ENCODE results near the gene GJD2. TPM values are rescaled to one million over a fixed set of nuclear protein-coding genes. Genes with fewer than 3 reads are reported as not detected.

GJD2 gene
- total RNA-seq (under 1 TPM in 4 of 9 donors, not detected in 5; 0.19 to 0.31 (median 0.26) TPM), polyA plus RNA-seq (under 1 TPM in 1 of 2 donors, not detected in 1; 0.04 TPM)
- long read RNA-seq, donor 1 = 0 reads
- long read RNA-seq, donor 2 = 0 reads
- long read RNA-seq, donor 3 = 0 reads

DNA sequence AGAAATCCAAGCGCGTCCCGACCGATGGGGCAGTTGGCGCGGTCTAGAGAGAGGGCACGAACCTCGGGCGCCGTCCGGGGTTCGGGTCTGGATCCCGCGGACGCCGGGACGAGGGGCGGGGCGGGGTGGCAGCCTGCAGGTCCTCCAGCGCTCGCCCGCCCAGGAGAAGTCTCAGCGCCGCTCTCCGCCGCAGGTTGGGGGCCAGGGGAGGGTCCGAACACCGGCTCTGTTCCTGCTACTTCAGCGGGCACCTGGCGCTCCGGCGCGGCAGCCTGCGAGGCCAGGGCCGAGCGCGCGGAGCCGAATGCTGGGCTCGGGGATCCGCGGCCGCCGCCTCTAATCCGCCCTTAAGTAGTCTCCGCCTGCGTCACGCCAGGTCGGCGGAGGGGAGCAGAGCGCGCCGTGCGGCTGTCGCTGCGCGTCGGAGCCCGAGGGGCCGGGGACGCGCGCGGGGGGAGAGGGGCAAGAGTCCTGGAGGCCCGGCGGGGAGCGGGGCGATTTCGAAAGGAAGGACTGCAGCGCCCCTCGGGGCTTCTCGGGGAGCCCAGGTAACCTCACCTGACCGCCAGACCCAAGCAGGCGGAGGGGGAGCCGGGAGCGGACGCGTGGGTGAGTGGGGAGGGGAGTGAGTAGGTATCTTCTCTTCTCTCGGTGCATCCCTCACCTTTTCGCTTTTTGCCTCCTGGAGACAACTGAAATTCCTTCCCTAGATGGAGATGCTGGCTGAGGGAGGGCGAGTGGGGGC lies at the start of gene GJD2:
GJD2 (minus strand) TSS at position 325 of the 745 bp plus-strand sequence. CDS start 510 bp downstream, outside the sequence.
- ATAC-seq (peak in 3 of 4 donors; percentile 26 to 37 (median 36)), DNase-seq (no peak)
- no peak within 1 kb of the TSS for H3K27ac ChIP-seq
- peaks cover 5 to 67% (median 34%) of the 10 kb centered on the region in 9 donors for H3K27me3 ChIP-seq
- no peaks in the 10 kb centered on the region for H3K9me3 ChIP-seq
- no peaks in the 10 kb centered on the region for H3K36me3 ChIP-seq
- TF ChIP-seq POLR2A (IDR thresholded peaks at IDR 0.05) = no peak
- TF ChIP-seq, protein P1, sequence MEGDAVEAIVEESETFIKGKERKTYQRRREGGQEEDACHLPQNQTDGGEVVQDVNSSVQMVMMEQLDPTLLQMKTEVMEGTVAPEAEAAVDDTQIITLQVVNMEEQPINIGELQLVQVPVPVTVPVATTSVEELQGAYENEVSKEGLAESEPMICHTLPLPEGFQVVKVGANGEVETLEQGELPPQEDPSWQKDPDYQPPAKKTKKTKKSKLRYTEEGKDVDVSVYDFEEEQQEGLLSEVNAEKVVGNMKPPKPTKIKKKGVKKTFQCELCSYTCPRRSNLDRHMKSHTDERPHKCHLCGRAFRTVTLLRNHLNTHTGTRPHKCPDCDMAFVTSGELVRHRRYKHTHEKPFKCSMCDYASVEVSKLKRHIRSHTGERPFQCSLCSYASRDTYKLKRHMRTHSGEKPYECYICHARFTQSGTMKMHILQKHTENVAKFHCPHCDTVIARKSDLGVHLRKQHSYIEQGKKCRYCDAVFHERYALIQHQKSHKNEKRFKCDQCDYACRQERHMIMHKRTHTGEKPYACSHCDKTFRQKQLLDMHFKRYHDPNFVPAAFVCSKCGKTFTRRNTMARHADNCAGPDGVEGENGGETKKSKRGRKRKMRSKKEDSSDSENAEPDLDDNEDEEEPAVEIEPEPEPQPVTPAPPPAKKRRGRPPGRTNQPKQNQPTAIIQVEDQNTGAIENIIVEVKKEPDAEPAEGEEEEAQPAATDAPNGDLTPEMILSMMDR (IDR thresholded peaks at IDR 0.05) = no peak
- H3K4me3 ChIP-seq = peak within 1 kb of the TSS; percentile 5 to 49 (median 44)
- 1 to 4% (median 1%) methylated on average over 44 to 81 of the region's 81 CpGs for WGBS, 4 donors
- intact Hi-C loops (cut with DNase I) = loop anchor here in 1 of 10 donors (10.0 kb wide), 1 partner anchor 80 kb away; no protein-coding TSS in a partner anchor
- peaks cover 0 to 15% (median 0%) of the 10 kb centered on the region in 12 donors for H3K4me1 ChIP-seq

DNA sequence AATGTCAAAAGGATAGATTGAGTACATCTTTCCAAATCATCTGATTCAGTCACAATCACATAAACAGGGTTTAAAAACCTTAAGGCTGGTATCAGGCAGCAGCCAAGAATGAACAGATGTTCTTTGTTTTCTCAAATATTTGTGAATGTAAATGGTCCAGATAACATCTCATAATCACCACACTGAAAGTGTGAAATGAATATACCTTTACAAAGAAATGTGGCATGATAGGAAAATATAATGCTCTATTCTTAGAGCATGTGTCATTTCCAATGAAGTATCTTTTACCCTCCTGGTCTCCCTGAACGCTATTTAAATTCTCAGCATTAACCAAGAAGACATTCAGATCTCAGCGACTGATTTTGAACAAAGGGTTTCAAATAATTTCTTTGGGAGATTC lies 49.3 kb upstream of the GJD2 start:
- Histone ChIP-seq H3K27me3 (peaks cover 0 to 7% (median 0%) of the 10 kb centered on the region in 9 donors), H3K27ac (no peak overlapping the region), H3K4me1 (peaks cover 0 to 24% (median 12%) of the 10 kb centered on the region in 12 donors), H3K9me3 (peaks cover 0 to 6% (median 0%) of the 10 kb centered on the region in 12 donors), H3K4me3 (no peak overlapping the region), H3K36me3 (no peaks in the 10 kb centered on the region)
- ATAC-seq (no peak), DNase-seq (no peak)
- 59 to 70% (median 63%) methylated on average over 2 of the region's 2 CpGs for WGBS, 4 donors
- TF ChIP-seq, protein P1 (IDR thresholded peaks at IDR 0.05) = no peak
- no peak for TF ChIP-seq POLR2A (IDR thresholded peaks at IDR 0.05)
- intact Hi-C loops (cut with DNase I) = loop anchor here in 1 of 10 donors (10.0 kb wide), 1 partner anchor 101 kb away; no protein-coding TSS in a partner anchor

DNA sequence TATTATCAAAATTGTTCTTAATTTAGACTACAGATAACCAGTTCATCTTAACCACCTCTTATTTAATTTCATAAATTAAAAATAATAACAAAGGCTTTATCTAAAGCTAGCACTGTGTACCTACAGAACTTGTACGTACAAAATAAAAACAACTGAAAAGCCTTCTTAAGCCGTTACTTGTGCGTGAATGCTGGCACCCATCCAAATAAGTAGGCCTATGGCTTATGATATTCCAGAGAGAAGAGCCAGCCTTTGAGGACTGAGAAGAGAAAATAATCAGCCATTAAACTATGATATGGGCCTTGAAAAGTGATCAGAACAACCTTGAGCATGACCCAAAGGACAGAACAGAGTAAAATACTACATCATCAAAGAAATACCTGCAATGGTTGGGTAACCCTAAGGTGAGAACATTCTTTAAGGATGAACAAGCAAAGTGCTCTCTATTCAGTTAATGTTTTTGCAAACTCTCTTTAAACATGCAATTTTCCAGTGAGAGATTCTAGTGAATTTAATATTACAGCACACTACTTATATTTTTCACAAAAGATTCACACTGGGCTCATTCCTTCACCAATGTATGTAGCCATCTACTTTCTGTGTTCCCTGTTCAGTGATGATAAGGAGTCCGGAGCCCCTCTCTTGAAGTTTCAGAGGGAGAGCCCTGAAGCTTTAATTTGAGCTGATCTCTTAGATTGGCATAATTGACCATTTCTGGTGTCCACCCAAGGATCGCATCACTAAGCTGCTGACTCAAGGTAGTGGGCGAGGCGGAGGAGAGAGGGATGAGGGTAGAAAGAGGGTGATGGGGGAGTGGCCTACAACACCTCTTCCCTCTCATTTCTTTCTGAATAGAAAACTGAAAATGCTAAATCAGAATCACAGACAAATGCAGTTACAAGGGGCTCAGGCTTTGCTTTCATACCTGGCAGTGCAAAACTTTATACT lies 48.3 kb upstream of the GJD2 start:
- Histone ChIP-seq H3K27ac (no peak overlapping the region), H3K36me3 (no peaks in the 10 kb centered on the region), H3K4me3 (no peak overlapping the region), H3K9me3 (peaks cover 0 to 6% (median 0%) of the 10 kb centered on the region in 12 donors), H3K27me3 (peaks cover 0 to 10% (median 0%) of the 10 kb centered on the region in 9 donors), H3K4me1 (peaks cover 0 to 33% (median 19%) of the 10 kb centered on the region in 12 donors)
- DNase-seq (no peak), ATAC-seq (no peak)
- WGBS, 4 donors = 75 to 79% (median 76%) methylated on average over 7 of the region's 7 CpGs
- intact Hi-C loops (cut with DNase I) = loop anchor here in 1 of 10 donors (10.0 kb wide), 1 partner anchor 102 kb away; no protein-coding TSS in a partner anchor
- no peak for TF ChIP-seq POLR2A (IDR thresholded peaks at IDR 0.05)
- TF ChIP-seq, protein P1 (IDR thresholded peaks at IDR 0.05) = no peak
